Suppressor macrophage (primary cell): ENCODE measurements around the gene BET1L.
"Not testable (repeated sequence)": the region's sequence is repeated elsewhere in the genome, so short reads cannot be mapped to it uniquely, and the experiment has no call there.

Experiments
- DNase-seq, 4 experiments: peaks; one replicate each; pipeline ENCODE4 v3.0.0-alpha.2; 2020 to 2022

BET1L gene

DNA sequence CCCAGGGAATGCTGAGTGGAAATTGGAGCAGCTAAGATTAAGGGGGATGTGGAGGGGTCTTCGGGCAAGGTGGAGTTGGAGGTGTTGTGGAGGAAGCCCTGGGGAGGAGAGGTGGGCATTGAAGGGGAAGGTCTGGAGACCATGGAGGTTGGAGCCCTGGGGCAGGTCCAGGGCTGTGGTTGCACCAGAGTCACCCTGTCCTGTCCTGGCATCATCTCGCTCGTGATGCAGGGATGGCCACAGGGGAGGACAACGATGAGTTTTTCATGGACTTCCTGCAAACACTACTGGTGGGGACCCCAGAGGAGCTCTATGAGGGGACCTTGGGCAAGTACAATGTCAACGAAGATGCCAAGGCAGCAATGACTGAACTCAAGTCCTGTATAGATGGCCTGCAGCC is 13.7 kb downstream of the BET1L start:
- DNase-seq: not testable (repeated sequence)

DNA sequence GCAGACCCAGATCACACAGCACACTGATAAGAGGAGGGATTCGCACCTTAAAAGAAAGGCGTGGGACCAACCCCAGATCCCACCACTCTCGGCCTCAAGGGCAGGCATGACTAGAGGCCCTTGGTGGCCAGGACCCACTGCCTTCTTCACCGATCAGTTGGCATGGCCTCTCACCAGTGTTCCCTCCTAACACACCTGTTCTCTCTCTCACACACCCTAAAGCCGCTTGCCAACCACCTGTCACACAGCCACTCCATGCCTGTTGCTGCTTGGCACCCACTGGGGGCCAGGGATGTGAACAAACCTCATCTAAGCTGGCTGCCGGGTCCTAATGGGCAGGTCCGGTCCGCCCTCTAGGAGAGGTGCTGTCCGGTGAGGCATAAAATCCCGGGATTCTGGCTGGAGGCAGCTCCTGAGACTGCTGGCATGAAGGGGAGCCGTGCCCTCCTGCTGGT is 14.5 kb downstream of the BET1L start, which contains the start of gene SCGB1C1:
Gene SCGB1C1 (plus strand): TSS at position 405 of the 455 bp plus-strand sequence. CDS start 22 bp downstream, at position 427.
- not testable (repeated sequence) for DNase-seq

DNA sequence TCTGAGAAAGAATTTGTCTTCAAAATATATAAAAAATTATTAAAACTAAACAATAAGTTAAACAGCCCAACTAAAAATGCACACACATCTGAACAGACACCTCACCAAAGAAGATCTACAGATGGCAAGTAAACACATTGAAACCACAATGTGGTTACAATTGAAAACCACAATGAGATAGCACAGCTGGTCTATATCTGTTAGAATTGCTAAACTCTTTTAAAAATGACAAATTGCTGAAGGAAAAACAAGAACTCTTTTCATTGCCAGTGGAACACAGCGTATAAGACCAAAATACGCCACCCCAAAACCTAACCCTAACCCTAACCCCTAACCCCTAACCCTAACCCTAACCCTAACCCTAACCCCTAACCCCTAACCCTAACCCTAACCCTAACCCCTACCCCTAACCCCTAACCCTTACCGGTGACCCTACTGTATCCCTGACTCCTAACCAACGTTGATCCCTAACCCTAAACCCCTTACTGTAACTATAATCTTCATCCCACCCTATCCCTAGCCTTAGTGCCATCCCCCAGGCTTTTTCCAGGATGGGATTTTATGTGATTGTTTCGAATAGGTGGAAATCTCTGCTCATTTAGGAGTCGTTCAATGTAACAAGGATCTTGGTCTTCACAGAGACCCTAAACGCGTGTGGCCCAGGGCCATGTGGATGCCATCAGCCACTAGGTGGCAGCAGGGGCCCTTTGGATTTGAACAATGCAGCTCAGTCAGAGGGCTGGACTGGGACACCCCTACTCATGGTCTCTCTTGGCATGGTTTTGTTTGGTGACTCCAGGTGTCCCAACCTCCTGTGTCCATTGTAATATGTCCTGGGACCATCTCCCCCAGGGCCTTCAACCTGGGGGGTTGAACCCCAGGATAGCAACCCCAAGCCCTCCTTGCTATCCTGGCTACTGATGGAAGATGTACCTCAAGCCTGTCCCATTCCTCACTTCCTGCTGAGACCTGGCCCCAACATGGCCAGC is 15.4 kb downstream of the BET1L start:
- not testable (repeated sequence) for DNase-seq

- not testable (repeated sequence) for DNase-seq
Observed at GRCh38 chr11:190546-190945, 16.7 kb downstream of the BET1L start.

- not testable (repeated sequence) for DNase-seq
Observed at GRCh38 chr11:189843-190311, 17.3 kb downstream of the BET1L start.

DNA sequence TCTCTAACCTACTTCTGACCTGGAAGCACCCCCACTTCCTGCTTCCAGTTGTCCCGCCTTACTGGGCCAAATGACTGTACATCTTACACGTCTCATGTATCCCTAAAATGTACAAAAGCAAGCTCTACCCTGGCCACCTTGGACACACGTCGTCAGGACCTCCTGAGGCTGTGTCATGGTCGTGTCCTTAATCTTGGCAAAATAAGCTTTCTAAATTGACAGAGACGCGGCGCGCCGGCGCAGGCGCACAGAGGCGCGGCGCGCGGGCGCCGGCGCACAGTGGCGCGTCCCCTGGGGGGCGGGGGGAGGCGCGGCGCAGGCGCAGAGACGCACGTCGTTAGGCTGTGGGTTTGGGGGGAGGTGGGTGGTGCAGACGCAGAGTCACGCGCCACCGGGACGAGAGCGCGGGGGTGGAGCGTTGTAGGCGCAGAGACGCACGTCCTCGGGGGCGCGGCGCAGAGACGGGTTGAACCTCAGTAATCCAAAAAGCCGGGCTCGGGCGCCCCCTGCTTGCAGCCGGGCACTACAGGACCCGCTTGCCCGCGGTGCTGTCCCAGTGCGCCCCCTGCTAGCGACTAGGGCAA is 17.9 kb downstream of the BET1L start:
- DNase-seq: not testable (repeated sequence)

- DNase-seq: not testable (repeated sequence)
Observed at GRCh38 chr11:180242-180641, 27.0 kb downstream of the BET1L start.
